Measurements from ENCODE around the gene L3MBTL1.

- TF ChIP-seq, protein P1, sequence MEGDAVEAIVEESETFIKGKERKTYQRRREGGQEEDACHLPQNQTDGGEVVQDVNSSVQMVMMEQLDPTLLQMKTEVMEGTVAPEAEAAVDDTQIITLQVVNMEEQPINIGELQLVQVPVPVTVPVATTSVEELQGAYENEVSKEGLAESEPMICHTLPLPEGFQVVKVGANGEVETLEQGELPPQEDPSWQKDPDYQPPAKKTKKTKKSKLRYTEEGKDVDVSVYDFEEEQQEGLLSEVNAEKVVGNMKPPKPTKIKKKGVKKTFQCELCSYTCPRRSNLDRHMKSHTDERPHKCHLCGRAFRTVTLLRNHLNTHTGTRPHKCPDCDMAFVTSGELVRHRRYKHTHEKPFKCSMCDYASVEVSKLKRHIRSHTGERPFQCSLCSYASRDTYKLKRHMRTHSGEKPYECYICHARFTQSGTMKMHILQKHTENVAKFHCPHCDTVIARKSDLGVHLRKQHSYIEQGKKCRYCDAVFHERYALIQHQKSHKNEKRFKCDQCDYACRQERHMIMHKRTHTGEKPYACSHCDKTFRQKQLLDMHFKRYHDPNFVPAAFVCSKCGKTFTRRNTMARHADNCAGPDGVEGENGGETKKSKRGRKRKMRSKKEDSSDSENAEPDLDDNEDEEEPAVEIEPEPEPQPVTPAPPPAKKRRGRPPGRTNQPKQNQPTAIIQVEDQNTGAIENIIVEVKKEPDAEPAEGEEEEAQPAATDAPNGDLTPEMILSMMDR (conservative IDR thresholded peaks at IDR 0.05 in 1 of 2, IDR thresholded peaks at IDR 0.05 in 1 of 2; ENCODE audit: extremely low read depth in 1 of 2, insufficient read depth in 1 of 2, low read depth in 1 of 2, low read length in 2 of 2): no peak
- TF ChIP-seq EZH2 (IDR thresholded peaks at IDR 0.05; ENCODE audit: borderline replicate concordance, low read length): no peak
Measured at GRCh38 chr20:43514648-43514999, 7.1 kb downstream of the L3MBTL1 start.

All from mammary epithelial cell (primary cell).